Pancreas (tissue), 10 donors: ENCODE results near the gene SSNA1. TPM values are rescaled to one million over a fixed set of nuclear protein-coding genes. Genes with fewer than 3 reads are reported as not detected.

Source experiments
- ATAC-seq, 4 donors: fragments of 200-7000 bp; cut with Tn5 transposase; one replicate each; pipeline versions ENCODE4 v1.8.0 to v1.9.1; 2020; ENCODE audit warnings: mild to moderate bottlenecking in 4 of 4, moderate library complexity in 4 of 4
- DNase-seq, 6 donors: peaks; one replicate each; pipeline ENCODE4 v3.0.0-alpha.2; 2020
- FAIRE-seq: peaks from 2 replicates; lab custom pipeline; 2012; peaks lifted over from hg19 to GRCh38; lab: Jason Lieb, UNC
- H3K27ac ChIP-seq, 4 donors: fragments of 200-600 bp; sonication (generic); 1 replicate in 3 of 4; 2 replicates in 1 of 4; pipeline versions ENCODE4 v1.5.0 to v1.8.0; 2020
- H3K27me3 ChIP-seq, 4 donors: fragments of 200-600 bp; one replicate each; pipeline ENCODE4 v1.8.0; 2021
- H3K36me3 ChIP-seq, 3 donors: fragments of 200-600 bp; sonication (generic) in 1 of 3; one replicate each; pipeline versions ENCODE4 v1.5.0 to v1.8.0; 2020 to 2021
- H3K4me1 ChIP-seq, 3 donors: fragments of 200-600 bp; one replicate each; pipeline ENCODE4 v1.8.0; 2021
- H3K4me3 ChIP-seq, 4 donors: fragments of 200-600 bp; sonication (generic) in 2 of 4; one replicate each; pipeline versions ENCODE4 v1.5.0 to v1.8.0; 2020 to 2021
- H3K9me3 ChIP-seq, 4 donors: fragments of 200-600 bp; one replicate each; pipeline ENCODE4 v1.8.0; 2021
- CTCF ChIP-seq, 4 donors: fragments of 200-600 bp; sonication (generic) in 3 of 4; IDR thresholded peaks; one replicate each; pipeline versions ENCODE4 v1.5.0 to v1.8.0; 2021; ENCODE audit warnings: antibody characterized with exemption in 4 of 4
- WGBS, 2 donors: extraction: QIAGEN DNeasy Blood & Tissue Kit; methylation state at CpG; one replicate each; pipeline ENCODE4 v1.1.7; 2013; 5-methylcytosine and 5-hydroxymethylcytosine counted together
- intact Hi-C, 3 donors: fragments of 100-400 bp; cut with DNase I; formaldehyde crosslinking; loops; one replicate each; pipeline versions ENCODE4 v1.11.1 to v1.14.2; 2022
- polyA plus RNA-seq, 2 donors: library from polyadenylated mRNA; stranded (reverse); fragments of 200-250 nt; gene quantifications; one replicate each; pipeline ENCODE4 v1.2.3, GENCODE V29; 2013
- total RNA-seq, 6 donors: library from RNA; stranded (reverse); fragmentation: NEBNext Ultra II Directional in 4 of 6; extraction: Animal tissue kit (Norgen Biotek cat#: 25700) in 4 of 6; gene quantifications; one replicate each; pipeline versions ENCODE4 v1.2.1 to v1.2.4, GENCODE V29; 2021 to 2023
- donor health status: healthy with polysubstance abuse.
- donor health status: DM: no; HTN: no; CAD: no; lungs with moderate emphysema.
- donor health status: DM: no; HTN: no; CAD: no.
- donor health status: control.
- donor health status: control.
- donor health status: Bipolar disorder and iron deficiency.
- donor health status: DM: yes; HTN: yes; CAD: no.
- donor health status: DM: no; HTN: no; CAD: no.
- donor health status: DM: no; HTN: no; CAD: no.
- donor health status: DM: yes; HTN: yes; CAD: no.

The SSNA1 gene
- total and polyA plus RNA-seq, 8 donors = 30.8 to 81.0 (median 41.1) TPM

- Histone ChIP-seq H3K27me3 (no peaks in the 10 kb centered on the region), H3K9me3 (no peaks in the 10 kb centered on the region), H3K27ac (peak overlapping the region; percentile 70 to 76 (median 72)), H3K36me3 (no peaks in the 10 kb centered on the region), H3K4me1 (peaks cover under 1 to 5% (median 2%) of the 10 kb centered on the region in 3 donors), H3K4me3 (peak overlapping the region; percentile 18 to 50 (median 34))
- ATAC-seq (peak; percentile 66 to 84 (median 79)), DNase-seq (peak; percentile 84 to 96 (median 90)), FAIRE-seq (no peak)
- 41 to 56% methylated on average over 34 to 36 of the region's 36 CpGs for WGBS, 2 donors
- no peak for TF ChIP-seq CTCF (IDR thresholded peaks at IDR 0.05)
- intact Hi-C loops = no loop called here
Observed at GRCh38 chr9:137217276-137218211, 29.1 kb downstream of the SSNA1 start.

- H3K9me3 ChIP-seq = no peaks in the 10 kb centered on the region
- intact Hi-C loops = no loop called here
- H3K4me1 ChIP-seq = peaks cover 6 to 12% (median 7%) of the 10 kb centered on the region in 3 donors
- 68 to 71% methylated on average over 18 to 30 of the region's 30 CpGs for WGBS, 2 donors
- ATAC-seq = peak in 1 of 4 donors; percentile 6
- peak overlapping the region; percentile 70 to 76 (median 72) for H3K27ac ChIP-seq
- no peak for TF ChIP-seq CTCF (IDR thresholded peaks at IDR 0.05)
- DNase-seq = peak in 1 of 6 donors; percentile 57
- peak overlapping the region; percentile 7 to 50 (median 34) for H3K4me3 ChIP-seq
- H3K27me3 ChIP-seq = no peaks in the 10 kb centered on the region
- no peak for FAIRE-seq
- no peaks in the 10 kb centered on the region for H3K36me3 ChIP-seq
Observed at GRCh38 chr9:137218212-137218753, 29.8 kb downstream of the SSNA1 start.

GRCh38 chr9:137218754-137219271 is 30.3 kb downstream of the SSNA1 start:
- Histone ChIP-seq H3K9me3 (no peaks in the 10 kb centered on the region), H3K4me3 (peak overlapping the region in 2 of 4 donors; percentile 46 to 50), H3K36me3 (no peaks in the 10 kb centered on the region), H3K27me3 (no peaks in the 10 kb centered on the region), H3K4me1 (peaks cover 6 to 12% (median 7%) of the 10 kb centered on the region in 3 donors), H3K27ac (peak overlapping the region; percentile 70 to 76 (median 72))
- DNase-seq = peak in 4 of 6 donors; percentile 81 to 89 (median 88)
- no peak for TF ChIP-seq CTCF (IDR thresholded peaks at IDR 0.05)
- ATAC-seq = peak; percentile 54 to 66 (median 63)
- WGBS, 2 donors = 27% methylated on average over 12 of the region's 12 CpGs
- intact Hi-C loops = no loop called here
- FAIRE-seq = no peak

- intact Hi-C loops = no loop called here
- no peak for TF ChIP-seq CTCF (IDR thresholded peaks at IDR 0.05)
- H3K36me3 ChIP-seq = no peaks in the 10 kb centered on the region
- no peak overlapping the region for H3K27ac ChIP-seq
- peaks cover 6 to 12% (median 7%) of the 10 kb centered on the region in 3 donors for H3K4me1 ChIP-seq
- no peaks in the 10 kb centered on the region for H3K27me3 ChIP-seq
- WGBS, 2 donors = 89 to 92% methylated on average over 10 of the region's 10 CpGs
- DNase-seq (peak in 1 of 6 donors; percentile 49), FAIRE-seq (no peak), ATAC-seq (no peak)
- H3K4me3 ChIP-seq = no peak overlapping the region
- no peaks in the 10 kb centered on the region for H3K9me3 ChIP-seq
Observed at GRCh38 chr9:137219757-137220316, 31.4 kb downstream of the SSNA1 start.
